Loucy (cell line): ENCODE measurements around the gene LACTB.

Source experiments
- EZH2phosphoT487 ChIP-seq: fragments of 200-600 bp; IDR thresholded peaks from 2 replicates; pipeline ENCODE4 v1.6.1; 2018; ENCODE audit warnings: antibody characterized with exemption, mild to moderate bottlenecking, moderate library complexity, borderline replicate concordance
- TF ChIP-seq, protein P1 (sequence below): fragments of 200-600 bp; sonication (generic); conservative IDR thresholded peaks from 2 replicates; pipeline ENCODE4 v1.5.1; 2014; ENCODE audit warnings: mild to moderate bottlenecking, antibody characterized with exemption, low read length

DNA sequence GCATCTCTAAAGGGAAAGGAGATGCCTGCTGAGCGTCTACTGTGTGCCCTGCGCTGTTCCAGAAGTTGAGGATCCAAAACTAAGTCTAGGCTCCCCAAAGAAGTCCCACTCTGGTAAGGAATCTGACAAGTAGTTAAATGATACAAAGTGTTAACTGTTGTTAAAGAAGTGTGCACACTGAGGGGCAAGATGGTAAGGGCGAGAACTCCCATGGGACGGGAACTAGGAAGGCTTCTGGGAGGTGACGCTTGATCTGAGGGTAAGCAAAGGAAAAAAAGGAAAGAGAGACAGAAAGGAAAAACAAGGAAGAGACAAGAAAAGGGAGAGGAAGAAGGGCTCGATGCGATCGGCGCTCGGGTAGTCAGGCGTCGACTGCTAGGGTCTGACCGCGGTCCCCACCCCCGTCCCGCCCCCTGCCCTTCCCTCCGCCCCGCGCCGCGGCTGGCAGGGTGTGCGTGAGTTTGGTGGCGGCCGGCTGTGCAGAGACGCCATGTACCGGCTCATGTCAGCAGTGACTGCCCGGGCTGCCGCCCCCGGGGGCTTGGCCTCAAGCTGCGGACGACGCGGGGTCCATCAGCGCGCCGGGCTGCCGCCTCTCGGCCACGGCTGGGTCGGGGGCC is at the start of gene LACTB:
- TF ChIP-seq, protein P1, sequence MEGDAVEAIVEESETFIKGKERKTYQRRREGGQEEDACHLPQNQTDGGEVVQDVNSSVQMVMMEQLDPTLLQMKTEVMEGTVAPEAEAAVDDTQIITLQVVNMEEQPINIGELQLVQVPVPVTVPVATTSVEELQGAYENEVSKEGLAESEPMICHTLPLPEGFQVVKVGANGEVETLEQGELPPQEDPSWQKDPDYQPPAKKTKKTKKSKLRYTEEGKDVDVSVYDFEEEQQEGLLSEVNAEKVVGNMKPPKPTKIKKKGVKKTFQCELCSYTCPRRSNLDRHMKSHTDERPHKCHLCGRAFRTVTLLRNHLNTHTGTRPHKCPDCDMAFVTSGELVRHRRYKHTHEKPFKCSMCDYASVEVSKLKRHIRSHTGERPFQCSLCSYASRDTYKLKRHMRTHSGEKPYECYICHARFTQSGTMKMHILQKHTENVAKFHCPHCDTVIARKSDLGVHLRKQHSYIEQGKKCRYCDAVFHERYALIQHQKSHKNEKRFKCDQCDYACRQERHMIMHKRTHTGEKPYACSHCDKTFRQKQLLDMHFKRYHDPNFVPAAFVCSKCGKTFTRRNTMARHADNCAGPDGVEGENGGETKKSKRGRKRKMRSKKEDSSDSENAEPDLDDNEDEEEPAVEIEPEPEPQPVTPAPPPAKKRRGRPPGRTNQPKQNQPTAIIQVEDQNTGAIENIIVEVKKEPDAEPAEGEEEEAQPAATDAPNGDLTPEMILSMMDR: no peak
- TF ChIP-seq EZH2phosphoT487: no peak
